ENCODE data around the gene SLCO6A1.
A peak's percentile ranks its signal among the peaks of the same experiment; 100 is the strongest.

Gene SLCO6A1

DNA sequence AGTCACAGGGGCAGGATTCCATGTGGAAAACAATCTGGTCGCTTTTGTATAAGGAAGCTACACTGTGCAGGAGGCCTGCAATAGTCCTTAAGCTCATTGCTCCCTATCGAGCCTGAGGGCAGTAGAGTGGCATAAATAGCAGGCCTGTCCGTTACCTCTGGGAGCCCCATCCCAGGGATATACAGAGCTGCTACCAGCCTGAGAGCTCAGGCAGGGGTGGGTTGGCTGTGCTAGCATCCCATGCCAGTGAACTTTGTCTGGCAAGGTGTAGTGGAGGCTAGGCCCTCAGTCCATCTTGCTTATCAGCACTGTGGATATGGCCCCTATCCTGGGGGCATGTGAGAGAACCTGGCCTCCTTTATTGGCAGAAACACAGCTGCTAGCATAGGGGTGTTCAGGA is 47.7 kb downstream of the SLCO6A1 start:
- DNase-seq (ENCODE audit: low spot score): no peak

- DNase-seq (ENCODE audit: low spot score): peak; percentile 35
Observed at GRCh38 chr5:102450313-102450990, 48.3 kb downstream of the SLCO6A1 start.

DNA sequence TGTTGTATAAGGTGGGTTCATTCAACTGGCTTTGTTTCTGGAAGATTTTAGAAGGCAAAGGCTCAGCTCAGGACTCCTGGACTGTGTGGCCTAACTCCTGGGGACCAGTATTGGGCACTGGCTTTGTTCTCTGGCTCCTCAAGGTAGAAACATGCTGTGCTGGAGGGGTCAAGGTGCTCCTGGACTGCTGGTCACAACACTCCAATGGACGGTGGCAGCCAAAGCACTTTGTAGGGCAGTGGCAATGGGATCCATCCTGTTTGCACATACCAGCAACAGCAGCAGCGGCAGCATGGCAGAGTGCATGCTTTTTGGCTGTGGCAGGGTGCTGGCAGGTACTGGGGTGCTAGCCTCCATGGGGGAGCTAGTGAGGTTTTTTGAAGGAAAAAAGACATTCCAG is 65.3 kb downstream of the SLCO6A1 start:
- DNase-seq (ENCODE audit: low spot score): no peak

DNA sequence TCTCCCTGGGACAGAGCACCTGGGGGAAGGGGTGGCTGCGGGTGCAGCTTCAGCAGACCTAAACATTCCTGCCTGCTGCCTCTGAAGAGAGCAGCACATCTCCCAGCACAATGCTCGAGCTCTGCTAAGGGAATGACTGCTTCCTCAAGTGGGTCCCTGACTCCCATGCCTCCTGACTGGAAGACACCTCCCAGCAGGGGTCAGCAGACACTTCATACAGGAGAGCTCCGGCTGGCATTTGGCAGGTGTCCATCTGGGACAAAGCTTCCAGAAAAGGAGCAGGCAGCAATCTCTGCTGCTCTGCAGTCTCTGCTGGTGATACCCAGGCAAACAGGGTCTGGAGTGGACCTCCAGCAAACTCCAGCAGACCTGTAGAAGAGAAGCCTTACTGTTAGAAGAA is 77.2 kb downstream of the SLCO6A1 start:
- DNase-seq (ENCODE audit: low spot score): no peak

DNA sequence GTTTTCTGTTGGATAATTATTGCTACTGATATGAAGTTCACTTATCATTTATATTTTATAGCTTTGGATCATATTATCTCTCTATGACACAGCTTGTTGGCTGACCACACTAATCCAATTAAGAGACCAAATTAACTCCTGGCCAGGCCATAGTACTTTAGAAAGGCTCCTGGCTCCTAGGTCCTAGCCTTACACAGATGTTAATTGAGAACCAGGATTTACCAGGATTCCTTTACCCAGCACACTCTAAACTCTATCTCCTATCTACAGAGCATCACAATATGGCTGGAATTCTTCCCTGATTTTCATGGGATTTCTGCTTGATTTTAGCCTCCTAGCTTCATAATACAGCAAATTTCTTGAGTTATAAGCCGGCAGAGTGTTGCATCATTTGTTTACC is 80.3 kb downstream of the SLCO6A1 start:
- DNase-seq (ENCODE audit: low spot score): no peak

DNA sequence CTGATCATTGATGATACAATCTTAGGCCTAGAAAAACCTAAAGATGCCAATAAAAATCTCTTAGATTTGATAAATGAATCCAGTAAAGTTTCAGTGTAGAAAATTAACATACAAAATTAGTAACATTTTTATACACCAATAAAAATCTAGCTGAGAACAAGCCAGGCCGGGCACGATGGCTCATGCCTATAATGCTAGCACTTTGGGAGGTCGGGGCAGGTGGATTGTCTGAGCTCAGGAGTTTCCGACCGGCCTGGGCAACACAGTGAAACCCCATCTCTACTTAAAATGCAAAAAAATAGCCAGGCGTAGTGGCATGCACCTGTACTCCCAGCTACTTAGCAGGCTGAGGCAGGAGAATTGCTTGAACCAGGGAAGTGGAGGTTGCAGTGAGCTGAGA is 84.4 kb downstream of the SLCO6A1 start:
- DNase-seq (ENCODE audit: low spot score): no peak

- no peak for DNase-seq (ENCODE audit: low spot score)
Observed at GRCh38 chr5:102388235-102388634, 110.6 kb downstream of the SLCO6A1 start.

DNA sequence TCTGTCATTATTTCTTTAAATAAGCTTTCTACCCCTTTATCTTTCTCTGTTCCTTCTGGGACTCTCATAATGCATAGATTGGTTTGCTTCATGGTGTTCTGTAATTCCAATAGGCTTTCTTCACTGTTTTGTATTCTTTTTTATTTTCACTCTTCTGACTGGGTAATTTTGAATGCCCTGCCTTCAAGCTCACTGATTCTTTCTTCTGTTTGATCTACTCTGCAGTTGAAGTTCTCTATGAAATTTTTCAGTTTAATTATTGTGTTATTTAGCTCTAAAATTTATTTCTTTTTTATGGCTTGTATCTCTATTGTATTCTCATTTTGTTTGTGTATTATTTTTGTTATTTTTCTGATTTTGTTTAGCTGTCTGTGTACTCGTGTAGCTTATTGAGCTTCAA is 113.4 kb downstream of the SLCO6A1 start:
- no peak for DNase-seq (ENCODE audit: low spot score)

GRCh38 chr5:102380174-102380573 is 118.6 kb downstream of the SLCO6A1 start:
- DNase-seq (ENCODE audit: low spot score): no peak

DNA sequence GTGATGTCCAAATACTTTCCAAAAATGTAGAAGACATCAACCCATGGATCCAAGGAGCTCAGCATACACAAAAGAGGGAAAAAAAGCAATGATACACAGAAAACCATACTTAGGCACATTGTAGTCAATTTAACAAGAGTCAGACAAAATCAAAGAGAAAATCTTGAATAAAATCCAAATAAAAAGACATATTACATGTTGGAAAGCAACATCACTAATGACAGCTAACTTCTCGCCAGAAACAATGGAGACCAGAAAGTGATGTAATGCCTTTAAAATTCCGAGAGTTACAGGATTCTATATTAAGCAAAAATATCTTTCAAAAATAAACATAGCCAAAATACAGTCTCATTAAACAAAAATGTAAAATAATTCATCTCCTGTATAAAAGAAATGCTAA is 122.9 kb downstream of the SLCO6A1 start:
- DNase-seq (ENCODE audit: low spot score): no peak

DNA sequence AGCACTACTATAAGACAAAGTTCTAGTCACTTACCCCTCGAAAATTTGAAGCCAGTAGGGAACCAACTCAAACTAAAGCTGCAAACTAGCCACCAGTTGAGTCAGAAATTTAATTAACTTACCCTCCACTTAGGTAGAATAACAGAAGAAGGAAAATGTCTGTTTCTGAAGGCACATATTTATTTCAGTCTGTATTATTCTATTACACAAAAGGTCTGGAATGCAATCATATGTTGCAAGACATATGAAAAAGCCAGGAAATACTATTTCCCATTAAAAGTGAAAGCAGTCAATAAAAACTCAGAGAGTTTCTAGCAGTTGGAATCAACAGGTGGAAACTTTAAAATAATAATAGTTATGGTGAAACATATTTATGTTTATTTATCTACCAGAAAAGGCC is 123.5 kb downstream of the SLCO6A1 start:
- no peak for DNase-seq (ENCODE audit: low spot score)

DNA sequence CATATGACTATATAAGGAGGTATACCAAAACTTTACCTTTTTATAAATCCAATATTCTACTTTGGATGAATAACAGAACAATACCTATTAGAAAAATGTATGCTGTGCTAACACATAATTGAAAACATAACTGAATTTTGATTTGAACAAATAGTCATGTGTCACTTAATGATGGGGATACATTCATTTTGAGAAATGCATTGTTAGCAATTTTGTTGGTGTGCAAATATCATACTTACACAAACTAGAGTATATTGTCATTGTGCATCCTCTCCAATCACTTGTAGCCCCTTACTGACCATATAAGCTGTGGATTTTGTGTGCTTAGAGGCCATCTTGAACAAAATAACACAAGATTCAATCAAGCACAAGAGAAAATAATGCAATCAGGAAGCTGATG is 130.4 kb downstream of the SLCO6A1 start:
- no peak for DNase-seq (ENCODE audit: low spot score)

- DNase-seq (ENCODE audit: low spot score): no peak
Observed at GRCh38 chr5:102341681-102342288, 157.0 kb downstream of the SLCO6A1 start.

DNA sequence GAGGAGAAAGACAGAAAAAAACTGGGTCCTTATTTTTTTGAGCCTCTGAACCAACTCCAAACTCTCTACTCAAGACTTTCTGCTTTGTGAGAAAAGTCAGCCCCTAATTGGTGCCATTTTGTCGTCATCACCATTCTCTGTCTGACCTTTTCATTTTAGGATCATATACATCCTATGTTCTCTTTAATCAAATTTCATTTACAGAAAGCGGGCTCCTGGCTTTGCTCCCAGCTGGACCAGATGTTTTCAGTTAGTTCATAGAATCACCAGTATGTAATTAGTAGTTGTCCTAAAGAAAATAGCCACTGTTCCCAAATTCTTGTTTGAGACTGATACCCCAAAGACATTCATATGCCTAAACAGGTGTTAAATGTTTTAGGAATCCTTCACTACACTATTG is 174.1 kb downstream of the SLCO6A1 start:
- DNase-seq (ENCODE audit: low spot score): no peak
